Measurements from ENCODE around the gene PKP3.
"Not testable (repeated sequence)": the region's sequence is repeated elsewhere in the genome, so short reads cannot be mapped to it uniquely, and the experiment has no call there.

The PKP3 gene

DNA sequence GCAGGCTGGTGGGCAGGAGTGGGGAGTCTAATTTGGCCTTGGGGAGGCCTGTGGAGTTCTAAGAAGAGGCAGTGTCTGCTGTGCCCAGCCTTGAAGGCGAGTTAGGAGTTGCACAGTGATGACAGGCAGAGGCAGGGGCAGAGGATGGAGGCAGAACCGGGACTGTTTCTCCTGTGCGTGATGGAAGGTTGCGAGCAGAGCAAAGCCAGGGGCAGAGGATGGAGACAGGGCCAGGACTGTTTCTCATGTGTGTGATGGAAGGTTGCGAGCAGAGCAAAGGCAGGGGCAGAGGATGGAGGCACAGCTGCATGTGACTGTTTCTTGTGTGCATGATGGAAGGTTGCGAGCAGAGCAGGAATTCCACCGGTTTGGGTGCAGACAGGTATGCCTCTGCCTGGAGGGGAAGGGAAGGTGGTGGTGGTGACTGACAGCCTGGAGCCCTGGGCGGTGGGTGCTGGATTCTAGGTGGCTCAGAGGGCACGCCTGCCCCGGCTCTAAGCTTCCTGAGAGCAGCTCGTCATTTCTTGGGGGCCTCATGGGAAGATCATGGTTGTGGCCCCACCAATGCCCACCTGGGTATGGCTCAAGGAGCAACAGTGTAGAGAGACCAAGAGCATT is 16.0 kb upstream of the PKP3 start:
- DNase-seq: no peak

GRCh38 chr11:379205-380094 is 14.6 kb upstream of the PKP3 start:
- no peak for DNase-seq

DNA sequence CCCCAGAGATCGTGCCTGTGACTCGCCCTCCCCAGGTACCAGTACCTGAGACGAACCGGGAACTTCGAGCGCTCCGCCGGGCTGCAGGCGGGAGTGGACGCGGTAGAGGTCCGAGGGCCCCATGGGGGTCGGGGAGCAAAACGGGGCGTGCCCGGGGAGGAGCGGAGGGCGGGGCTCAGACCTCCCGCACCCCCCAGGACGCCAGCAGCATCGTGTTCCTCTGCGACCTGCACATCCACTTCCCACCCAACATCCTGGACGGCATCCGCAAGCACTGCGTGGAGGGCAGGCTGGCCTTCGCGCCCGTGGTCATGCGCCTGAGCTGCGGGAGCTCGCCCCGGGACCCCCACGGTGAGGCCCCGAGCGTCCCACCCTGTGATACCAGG is 13.9 kb upstream of the PKP3 start:
- DNase-seq: no peak

- DNase-seq: no peak
Observed at GRCh38 chr11:380491-380890, 13.5 kb upstream of the PKP3 start.

GRCh38 chr11:380996-381395 is 13.0 kb upstream of the PKP3 start:
- DNase-seq: no peak

DNA sequence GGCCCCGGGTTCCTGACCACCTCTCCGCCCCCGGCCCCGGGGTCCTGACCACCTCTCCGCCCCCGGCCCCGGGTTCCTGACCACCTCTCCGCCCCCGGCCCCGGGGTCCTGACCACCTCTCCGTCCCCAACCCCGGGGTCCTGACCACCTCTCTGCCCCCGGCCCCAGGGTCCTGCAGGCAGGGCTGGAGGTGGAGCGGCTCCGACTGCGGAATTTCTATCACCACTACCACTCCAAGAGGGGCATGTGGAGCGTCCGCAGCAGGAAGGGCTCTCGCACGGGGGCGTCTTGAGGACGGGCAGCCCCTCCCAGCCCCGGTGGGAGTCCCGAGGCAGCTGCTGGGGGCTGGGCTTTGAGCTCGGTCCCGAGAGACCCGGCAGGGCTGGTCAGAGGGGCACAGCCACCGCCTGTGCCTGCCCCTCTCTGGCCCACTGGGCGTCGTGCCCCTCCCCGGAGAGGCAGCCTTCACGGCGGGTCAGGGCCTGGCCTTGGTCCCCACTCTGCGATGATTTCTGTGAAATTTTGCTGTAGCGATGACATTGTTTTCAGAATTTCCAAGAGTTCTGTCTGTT is 12.4 kb upstream of the PKP3 start:
- no peak for DNase-seq

DNA sequence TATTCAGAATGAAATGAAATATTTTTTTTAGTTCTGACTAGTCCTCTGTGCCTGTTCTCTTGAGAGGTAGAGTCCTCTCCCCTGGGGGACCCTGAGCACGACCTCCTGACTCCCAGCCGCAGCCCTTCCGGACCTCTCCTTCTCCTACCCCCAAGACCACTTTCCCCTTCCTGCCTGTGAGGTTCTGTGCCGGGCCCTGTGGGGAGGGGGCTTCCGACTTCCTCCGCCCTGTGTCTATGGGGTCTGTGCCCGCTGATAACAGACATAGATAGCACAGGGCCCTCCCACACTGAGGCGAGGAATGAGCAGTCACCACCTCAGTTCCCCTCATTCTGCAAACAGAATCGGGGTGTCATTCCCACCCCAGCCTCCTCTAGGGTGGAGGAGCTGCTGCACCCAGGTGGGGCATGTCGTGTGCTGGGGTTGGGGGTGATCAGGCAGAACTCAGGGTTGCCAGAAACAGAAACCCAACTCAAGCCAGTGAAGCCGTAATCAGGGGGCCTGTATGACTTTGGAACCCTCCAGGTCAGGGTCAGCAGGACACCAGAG is 11.9 kb upstream of the PKP3 start:
- DNase-seq: no peak

- DNase-seq: no peak
Observed at GRCh38 chr11:383431-383830, 10.6 kb upstream of the PKP3 start.

DNA sequence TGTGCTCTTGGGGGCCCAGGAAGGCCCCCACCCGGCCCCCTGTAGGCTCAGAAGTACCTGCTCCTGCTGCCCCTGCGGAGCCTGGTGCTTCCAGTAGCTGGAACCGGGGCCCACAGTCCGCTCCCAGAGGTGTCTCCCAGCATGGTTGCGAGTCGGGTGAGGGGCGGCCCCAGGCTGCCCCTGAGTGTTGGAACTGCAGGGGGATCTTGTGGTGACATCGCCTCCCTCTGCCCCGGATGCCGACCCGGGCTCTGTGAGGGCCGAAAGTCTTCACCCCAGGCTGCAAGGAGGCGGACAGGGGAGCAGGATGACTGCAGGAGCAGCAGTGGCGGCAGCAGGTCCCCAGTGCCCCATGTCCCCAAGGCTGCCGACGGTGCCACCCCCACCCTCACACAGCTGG is 9.5 kb upstream of the PKP3 start:
- DNase-seq: no peak

DNA sequence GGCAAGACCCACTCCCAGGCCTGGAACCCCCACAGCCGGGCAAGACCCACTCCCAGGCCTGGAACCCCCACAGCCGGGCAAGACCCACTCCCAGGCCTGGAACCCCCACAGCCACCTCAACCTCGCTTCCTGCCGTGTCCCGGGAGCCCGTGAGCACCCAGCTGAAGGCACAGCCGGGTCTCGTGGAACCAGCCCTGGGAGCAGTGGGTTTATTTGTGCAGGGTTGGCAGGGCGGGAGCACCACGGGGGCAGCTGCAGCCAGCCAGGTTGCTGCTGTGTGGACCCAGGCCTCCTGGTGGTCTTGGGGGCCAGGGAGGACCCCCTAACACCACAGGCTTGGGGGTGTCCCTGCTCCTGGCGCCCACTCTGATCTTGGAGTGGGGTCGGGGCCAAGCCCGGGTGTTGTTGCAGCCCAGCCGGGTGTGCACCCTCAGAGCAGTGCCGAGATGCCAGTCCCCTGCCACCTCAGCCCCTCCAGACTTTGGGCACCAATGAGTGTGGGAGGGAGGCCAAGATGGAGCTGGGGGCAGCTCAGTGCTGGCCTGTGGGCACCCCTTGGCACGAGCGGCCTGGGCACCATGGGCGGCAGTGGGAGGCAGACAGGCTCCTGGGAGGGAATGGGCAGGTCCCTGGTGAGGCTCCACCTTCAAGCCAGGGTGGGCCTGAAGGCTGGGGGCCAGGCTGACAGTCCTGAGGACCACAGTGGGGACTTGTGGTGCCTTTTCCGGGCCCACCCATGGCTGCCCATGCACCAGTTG is 8.2 kb upstream of the PKP3 start:
- DNase-seq: no peak

DNA sequence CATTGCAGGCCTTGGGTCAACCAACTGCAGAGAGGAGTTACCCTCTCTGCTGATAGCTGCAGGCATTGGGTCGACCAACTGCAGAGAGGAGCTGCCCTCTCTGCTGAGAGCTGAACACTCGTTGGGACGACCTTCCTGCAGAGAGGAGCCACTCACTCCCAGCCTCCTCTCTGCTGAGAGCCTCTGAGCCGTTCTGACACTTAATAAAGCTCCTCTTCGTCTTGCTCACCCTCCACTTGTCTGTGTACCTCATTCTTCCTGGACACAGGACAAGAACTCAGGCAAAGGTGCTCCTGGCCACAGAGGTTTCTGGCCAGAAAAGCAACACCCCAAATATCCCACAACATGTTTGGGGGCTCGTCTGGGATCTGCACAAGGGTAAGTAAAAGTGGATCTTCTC is 7.5 kb upstream of the PKP3 start:
- no peak for DNase-seq

DNA sequence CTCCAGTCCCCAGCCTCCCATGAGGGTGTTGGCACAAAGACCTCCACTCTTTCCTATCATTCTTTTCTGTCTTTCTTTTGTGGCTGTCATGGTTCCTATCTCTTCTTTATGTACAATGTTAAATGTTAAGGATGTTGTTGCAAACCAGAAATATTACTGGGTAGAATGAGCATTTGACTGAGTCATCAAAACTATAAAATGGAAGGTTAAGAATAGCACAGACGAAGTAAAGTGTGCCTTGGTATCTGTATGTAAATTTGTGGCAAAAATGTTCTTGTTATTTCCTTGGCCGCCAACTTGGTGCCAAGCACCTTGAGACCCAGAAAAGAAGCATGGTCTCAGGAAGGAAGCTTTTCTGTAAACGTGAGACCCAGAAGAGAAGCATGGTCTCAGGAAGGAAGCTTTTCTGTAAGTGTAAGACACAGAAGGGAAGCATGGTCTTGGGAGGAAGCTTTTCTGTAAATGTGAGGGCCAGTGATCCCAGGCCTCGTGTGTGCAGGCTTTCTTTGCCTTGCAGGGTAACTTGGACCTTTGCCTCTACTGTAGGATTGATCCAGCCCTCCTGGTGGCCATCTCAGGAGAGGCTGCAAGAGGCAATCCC is 6.7 kb upstream of the PKP3 start:
- no peak for DNase-seq

- DNase-seq: not testable (repeated sequence)
Observed at GRCh38 chr11:389369-389768, 4.6 kb upstream of the PKP3 start.

DNA sequence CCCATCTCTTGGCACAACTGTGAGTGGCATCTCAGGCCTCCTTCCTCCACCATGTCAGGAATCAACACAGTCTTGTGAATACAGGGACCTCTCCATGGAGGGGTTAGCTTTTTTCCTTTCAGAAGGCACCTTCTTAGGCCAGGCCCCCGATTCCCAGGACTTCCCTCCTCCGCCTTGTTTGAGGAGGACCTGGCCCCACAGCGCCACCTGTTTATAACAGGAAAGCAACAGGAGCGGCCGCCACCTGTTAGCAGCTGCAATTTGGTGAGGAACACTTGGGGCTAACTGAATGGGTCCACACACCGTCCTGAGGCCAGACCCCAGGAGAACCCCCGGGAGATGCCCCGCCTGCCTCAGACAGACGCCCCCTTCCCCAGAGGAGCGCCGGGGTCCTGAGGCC is 3.8 kb upstream of the PKP3 start:
- no peak for DNase-seq

DNA sequence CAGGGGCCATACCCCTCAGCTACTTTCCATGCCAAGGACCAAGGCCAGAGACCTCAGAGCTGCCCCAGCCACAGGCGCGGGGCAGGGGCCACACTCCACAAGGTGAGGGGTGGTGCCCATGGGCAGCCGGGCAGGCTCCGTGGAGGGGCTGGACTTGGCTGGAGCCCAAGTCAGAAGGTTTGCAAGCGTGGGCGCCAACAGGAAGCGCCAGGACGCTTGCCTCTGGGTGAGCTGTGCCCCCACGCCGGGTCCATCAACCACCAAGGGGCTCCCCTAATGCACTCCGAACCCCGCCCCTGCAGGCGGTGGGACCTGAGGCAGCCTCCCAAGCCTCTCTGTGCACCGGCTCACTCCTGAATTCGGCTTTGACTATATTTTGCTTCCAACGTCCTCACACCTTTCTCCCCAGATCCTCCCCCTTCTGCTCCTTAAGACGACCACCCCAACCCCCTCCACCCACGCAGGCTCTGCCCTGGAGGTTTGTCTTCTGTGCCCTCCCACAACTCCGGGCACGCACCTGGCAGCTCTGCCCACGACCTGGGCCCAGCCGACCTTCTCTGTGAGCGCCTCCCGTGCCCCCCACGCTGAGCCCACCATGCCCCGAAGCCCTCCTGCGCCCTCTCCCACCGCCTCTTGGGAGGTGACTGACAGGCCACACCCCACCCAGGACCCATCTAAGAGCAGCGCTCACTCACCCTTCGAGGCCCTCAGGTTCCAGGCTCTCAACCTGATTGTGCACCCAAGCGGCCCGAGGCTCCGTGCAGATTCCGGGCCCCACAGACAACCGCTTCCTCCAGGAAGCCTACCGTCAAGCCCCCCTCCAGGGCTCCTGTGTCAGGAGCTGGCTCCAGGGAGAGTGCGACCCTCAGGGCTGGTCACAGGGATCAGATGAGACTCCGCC is 2.6 kb upstream of the PKP3 start:
- DNase-seq: no peak

GRCh38 chr11:392102-392777 is 1.8 kb upstream of the PKP3 start:
- DNase-seq: no peak

DNA sequence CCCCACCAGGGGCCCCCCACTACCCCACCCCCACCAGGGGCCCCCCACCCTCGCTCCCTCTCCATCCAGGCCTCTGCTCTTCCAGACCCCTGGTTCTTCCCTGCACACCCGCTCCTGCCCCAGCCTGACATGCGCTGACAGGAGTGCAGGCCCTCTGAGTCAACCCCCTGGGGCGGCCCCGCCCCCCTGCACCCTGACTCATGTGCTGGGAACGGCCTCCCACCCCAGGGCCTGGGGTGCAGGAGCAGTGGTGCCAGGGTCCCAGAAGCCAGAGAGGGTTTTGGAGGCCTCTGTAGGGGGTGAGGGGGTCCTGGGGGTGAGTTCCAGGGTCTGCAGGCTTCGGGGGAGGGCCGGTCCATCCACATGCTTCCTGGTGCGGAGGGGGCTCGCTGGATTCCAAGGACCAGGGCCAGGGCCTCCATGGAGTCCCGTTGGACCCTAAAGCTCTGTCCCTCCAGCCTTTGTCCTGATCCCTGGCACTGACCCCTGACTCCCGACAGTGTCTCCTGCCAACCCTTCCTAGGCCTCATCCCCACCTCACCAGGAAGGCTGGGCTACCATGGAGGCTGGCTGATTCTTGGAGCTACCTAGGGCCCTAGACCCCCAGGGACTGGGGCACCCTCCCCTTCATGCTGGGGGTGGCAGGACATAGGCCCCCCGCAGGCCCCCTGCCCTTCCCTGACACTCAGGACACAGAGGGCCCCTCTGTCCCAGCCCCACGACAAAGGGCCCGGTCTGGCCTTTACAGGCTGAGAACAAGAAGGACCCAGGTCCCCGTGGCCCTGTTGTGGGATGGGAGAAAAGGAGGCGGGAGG is 583 bp upstream of the PKP3 start:
- no peak for DNase-seq

GRCh38 chr11:394858-395655 is 1.0 kb downstream of the PKP3 start:
- no peak for DNase-seq

GRCh38 chr11:395866-396265 is 1.9 kb downstream of the PKP3 start:
- DNase-seq: no peak

All from activated gamma-delta T cell (primary cell).